ENCODE measurements around the gene RNF144B. TPM values are rescaled to one million over a fixed set of nuclear protein-coding genes. Genes with fewer than 3 reads are reported as not detected.
"Not testable (repeated sequence)": the region's sequence is repeated elsewhere in the genome, so short reads cannot be mapped to it uniquely, and the experiment has no call there.

Gene RNF144B
- total and polyA plus RNA-seq, 2 donors (not counting 1 experiment from before 2014, with no cell fraction given) = 3.0 to 17.0 TPM

GRCh38 chr6:18400831-18401446 lies 13.8 kb downstream of the RNF144B start:
- Mint-ChIP-seq H3K4me3 (peak overlapping the region; percentile 70), H3K4me1 (peaks cover 40% of the 10 kb centered on the region), H3K27me3 (no peaks in the 10 kb centered on the region), H3K9me3 (ENCODE audit: insufficient read depth) (no peaks in the 10 kb centered on the region), H3K27ac (peak overlapping the region; percentile 90)
- Histone ChIP-seq H3K9me3 (ENCODE audit: control extremely low read depth in 1 of 3, control insufficient read depth in 2 of 3, insufficient read depth in 1 of 3, low read length in 2 of 3) (no peaks in the 10 kb centered on the region), H3K4me2 (replicated peaks; ENCODE audit: low read depth, low read length, poor library complexity, severe bottlenecking) (peak overlapping the region; percentile 39), H4K20me1 (ENCODE audit: control insufficient read depth, insufficient read depth, low read length, poor library complexity, severe bottlenecking) (no peaks in the 10 kb centered on the region), H3K9ac (ENCODE audit: low read length) (peak overlapping the region; percentile 24), H3K27ac (ENCODE audit: low read length in 2 of 2) (peak overlapping the region; percentile 54 to 84), H3K36me3 (replicated peaks in 1 of 2; ENCODE audit: control extremely low read depth in 1 of 2, control insufficient read depth in 1 of 2, extremely low read depth in 1 of 2, insufficient read depth in 2 of 2, low read length in 1 of 2) (peaks cover 14 to 26% of the 10 kb centered on the region in 2 experiments), H3K4me3 (ENCODE audit: control extremely low read depth in 1 of 5, extremely low read depth in 1 of 5, insufficient read depth in 1 of 5, low read depth in 2 of 5, low read length in 4 of 5) (peak overlapping the region in 2 of 5 experiments; percentile 7 to 11), H3K79me2 (ENCODE audit: control insufficient read depth, insufficient read depth, low read length) (peaks cover 77% of the 10 kb centered on the region), H2AFZ (ENCODE audit: insufficient read depth, low read depth, low read length, poor library complexity, severe bottlenecking) (peak overlapping the region; percentile 69), H3K27me3 (replicated peaks in 1 of 4; ENCODE audit: control extremely low read depth in 1 of 4, control insufficient read depth in 3 of 4, insufficient read depth in 4 of 4, low read length in 3 of 4) (no peaks in the 10 kb centered on the region), H3K4me1 (ENCODE audit: control insufficient read depth in 2 of 2, insufficient read depth in 2 of 2, low read length in 2 of 2) (peaks cover 23 to 39% of the 10 kb centered on the region in 2 donors)
- peak; percentile 73 for DNase-seq
- CTCF ChIA-PET = interaction anchor here (0.7 to 2.2 kb wide), 6 partner anchors 9 to 103 kb away, joined by 4 to 7 read pairs (median 5); partner anchors contain the start of gene RNF144B
- intact Hi-C loops (cut with micrococcal nuclease) = loop anchor here (1.0 to 10.0 kb wide), 5 partner anchors 14 to 246 kb away; partner anchors contain the start of genes KDM1B, RNF144B and TPMT
- POLR2A ChIA-PET = interaction anchor here (0.7 to 2.3 kb wide), 2 partner anchors 14 to 102 kb away, joined by 4 to 13 read pairs; partner anchors contain the start of gene RNF144B
- 39% methylated on average over 2 of the region's 2 CpGs for WGBS (ENCODE audit: insufficient coverage)
- TF ChIP-seq EZH2 (IDR thresholded peaks at IDR 0.05; ENCODE audit: borderline replicate concordance, insufficient read depth, low read depth, low read length, poor library complexity, severe bottlenecking) (no peak), CTCF (IDR thresholded peaks at IDR 0.05) (no peak)
- peak; percentile 90 for ATAC-seq (ENCODE audit: low read depth)

- H4K20me1 ChIP-seq (ENCODE audit: control insufficient read depth, insufficient read depth, low read length, poor library complexity, severe bottlenecking); H3K9me3 ChIP-seq (ENCODE audit: control extremely low read depth in 1 of 3, control insufficient read depth in 2 of 3, insufficient read depth in 1 of 3, low read length in 2 of 3); H3K27me3 Mint-ChIP-seq; H3K9me3 Mint-ChIP-seq (ENCODE audit: insufficient read depth); H2AFZ ChIP-seq (ENCODE audit: insufficient read depth, low read depth, low read length, poor library complexity, severe bottlenecking); ATAC-seq (ENCODE audit: low read depth); H3K4me3 Mint-ChIP-seq; H3K27me3 ChIP-seq (replicated peaks in 1 of 4; ENCODE audit: control extremely low read depth in 1 of 4, control insufficient read depth in 3 of 4, insufficient read depth in 4 of 4, low read length in 3 of 4); H3K4me3 ChIP-seq (ENCODE audit: control extremely low read depth in 1 of 5, extremely low read depth in 1 of 5, insufficient read depth in 1 of 5, low read depth in 2 of 5, low read length in 4 of 5); H3K9ac ChIP-seq (ENCODE audit: low read length); H3K27ac ChIP-seq (ENCODE audit: low read length in 2 of 2); H3K27ac Mint-ChIP-seq; CTCF ChIA-PET; H3K4me2 ChIP-seq (replicated peaks; ENCODE audit: low read depth, low read length, poor library complexity, severe bottlenecking); DNase-seq: not testable (repeated sequence)
- peaks cover 23 to 39% of the 10 kb centered on the region in 2 donors for H3K4me1 ChIP-seq (ENCODE audit: control insufficient read depth in 2 of 2, insufficient read depth in 2 of 2, low read length in 2 of 2)
- peaks cover 41% of the 10 kb centered on the region for H3K4me1 Mint-ChIP-seq
- H3K79me2 ChIP-seq (ENCODE audit: control insufficient read depth, insufficient read depth, low read length) = peaks cover 51% of the 10 kb centered on the region
- intact Hi-C loops (cut with micrococcal nuclease) = loop anchor here (5.0 to 10.0 kb wide), 3 partner anchors 37 to 78 kb away; no protein-coding TSS in a partner anchor
- H3K36me3 ChIP-seq (replicated peaks in 1 of 2; ENCODE audit: control extremely low read depth in 1 of 2, control insufficient read depth in 1 of 2, extremely low read depth in 1 of 2, insufficient read depth in 2 of 2, low read length in 1 of 2) = peaks cover 6 to 24% of the 10 kb centered on the region in 2 experiments
- POLR2A ChIA-PET = interaction anchor here (0.6 kb wide), 1 partner anchor 147 kb away, joined by 4 read pairs; no protein-coding TSS in a partner anchor
- WGBS (ENCODE audit: insufficient coverage) = 100% methylated on average over 4 of the region's 6 CpGs
Observed at GRCh38 chr6:18404965-18405364, 17.8 kb downstream of the RNF144B start.
